AG04450 (cell line): ENCODE measurements around the gene TRIM54. TPM values are rescaled to one million over a fixed set of nuclear protein-coding genes. Genes with fewer than 3 reads are reported as not detected.

Experiments
- CTCF ChIA-PET: fragments of 300-600, 350-600 bp; formaldehyde crosslinking; extraction: SDS; loops from one replicate; lab custom pipeline; 2022; ENCODE audit warnings: antibody characterized with exemption, inconsistent platforms; lab: Charles Lee
- POLR2A ChIA-PET: fragments of 350-600 bp; formaldehyde crosslinking; extraction: SDS; loops from one replicate; lab custom pipeline; 2021; ENCODE audit warnings: antibody characterized with exemption, inconsistent platforms; lab: Yijun Ruan, JAX
- DNase-seq: peaks from one replicate; pipeline ENCODE4 v3.0.0-alpha.2; 2011; ENCODE audit warnings: low read depth, low spot score
- H3K27ac ChIP-seq: one replicate; pipeline ENCODE4 v1.5.1; 2012; ENCODE audit warnings: low read depth, low read length, control low read depth
- H3K27me3 ChIP-seq: one replicate; pipeline ENCODE4 v1.6.0; 2012; ENCODE audit warnings: low read length; ENCODE audit not compliant: control insufficient read depth, insufficient read depth
- H3K4me3 ChIP-seq: 2 replicates; pipeline ENCODE4 v1.5.1; 2011; ENCODE audit warnings: mild to moderate bottlenecking, low read depth, low read length, control low read depth
- H3K9me3 ChIP-seq: 2 replicates; pipeline ENCODE4 v1.5.1; 2012; ENCODE audit warnings: low read length; ENCODE audit not compliant: control insufficient read depth, insufficient read depth
- CTCF ChIP-seq: IDR thresholded peaks from 2 replicates; pipeline ENCODE4 v1.5.1; 2011; ENCODE audit warnings: low read depth, low read length, control low read depth, inconsistent platforms
- polyA plus RNA-seq: library from polyadenylated mRNA; depleted of rRNA; stranded (reverse); fragments of >200 nt; gene quantifications from 2 replicates; pipeline ENCODE4 v1.2.3, GENCODE V29; 2011

TRIM54 gene
- polyA plus RNA-seq, 1 experiment: 0.05 TPM

GRCh38 chr2:27255187-27255586, 27.0 kb upstream of the TRIM54 start:
- H3K27ac ChIP-seq: no peak overlapping the region
- no peak for TF ChIP-seq CTCF
- no peak for DNase-seq
- no peak overlapping the region for H3K4me3 ChIP-seq
- CTCF ChIA-PET: interaction anchor here (0.8 to 1.6 kb wide), 3 partner anchors 10 to 122 kb away, joined by 4 to 15 read pairs (median 6); no protein-coding TSS in a partner anchor
- no peaks in the 10 kb centered on the region for H3K9me3 ChIP-seq
- H3K27me3 ChIP-seq: peaks cover 30% of the 10 kb centered on the region
- POLR2A ChIA-PET: no interaction called here

GRCh38 chr2:27255660-27256059, 26.6 kb upstream of the TRIM54 start:
- DNase-seq: no peak
- no peak overlapping the region for H3K27ac ChIP-seq
- peaks cover 30% of the 10 kb centered on the region for H3K27me3 ChIP-seq
- ChIA-PET POLR2A (no interaction called here), CTCF (interaction anchor here (0.8 to 1.6 kb wide), 3 partner anchors 10 to 122 kb away, joined by 4 to 15 read pairs (median 6); no protein-coding TSS in a partner anchor)
- H3K9me3 ChIP-seq: no peaks in the 10 kb centered on the region
- no peak for TF ChIP-seq CTCF
- no peak overlapping the region for H3K4me3 ChIP-seq

- DNase-seq: no peak
- ChIA-PET POLR2A (no interaction called here), CTCF (interaction anchor here (0.6 to 1.3 kb wide), 3 partner anchors 15 to 46 kb away, joined by 3 to 8 read pairs (median 4); no protein-coding TSS in a partner anchor)
- Histone ChIP-seq H3K4me3 (no peak overlapping the region), H3K27ac (no peak overlapping the region), H3K27me3 (peaks cover 36% of the 10 kb centered on the region), H3K9me3 (no peaks in the 10 kb centered on the region)
- TF ChIP-seq CTCF: no peak
Measured at GRCh38 chr2:27256855-27257454, 25.3 kb upstream of the TRIM54 start.

- ChIA-PET CTCF (no interaction called here), POLR2A (interaction anchor here (0.5 kb wide), 1 partner anchor 10 kb away, joined by 6 read pairs; no protein-coding TSS in a partner anchor)
- H3K9me3 ChIP-seq: no peaks in the 10 kb centered on the region
- DNase-seq: no peak
- no peak for TF ChIP-seq CTCF
- no peak overlapping the region for H3K27ac ChIP-seq
- no peak overlapping the region for H3K4me3 ChIP-seq
- H3K27me3 ChIP-seq: peaks cover 41% of the 10 kb centered on the region
Measured at GRCh38 chr2:27258051-27258450, 24.2 kb upstream of the TRIM54 start.

GRCh38 chr2:27261241-27261925, 20.8 kb upstream of the TRIM54 start:
- CTCF ChIA-PET: no interaction called here

More at GRCh38 chr2:27261241-27261925, 20.8 kb upstream of the TRIM54 start:
- no peak for TF ChIP-seq CTCF
- POLR2A ChIA-PET: no interaction called here
- H3K4me3 ChIP-seq: no peak overlapping the region
- no peaks in the 10 kb centered on the region for H3K9me3 ChIP-seq
- DNase-seq: no peak
- no peak overlapping the region for H3K27ac ChIP-seq
- H3K27me3 ChIP-seq: peaks cover 69% of the 10 kb centered on the region
